K562 (cell line): ENCODE data around the gene ADAM15. TPM values are rescaled to one million over a fixed set of nuclear protein-coding genes. Genes with fewer than 3 reads are reported as not detected.

ENCODE experiments used
- CEBPG ChIP-seq, 3 experiments: fragments of 200-800 bp in 1 of 3; sonication (Bioruptor generic) in 1 of 3; sonication (generic) in 1 of 3; formaldehyde crosslinking in 1 of 3; IDR thresholded peaks in 2 of 3; conservative IDR thresholded peaks in 1 of 3; 2 replicates each; pipeline versions ENCODE4 v1.6.1 to v1.8.0; 2016 to 2022; ENCODE audit warnings: missing compliant biosample characterization in 2 of 3, missing genetic modification characterization in 2 of 3, mild to moderate bottlenecking in 1 of 3, missing genetic modification reagents in 1 of 3
- HDAC6 ChIP-seq: IDR thresholded peaks from 2 replicates; pipeline ENCODE4 v1.6.1; 2012; ENCODE audit warnings: low read depth, mild to moderate bottlenecking, control low read depth, inconsistent platforms, low read length, moderate library complexity
- HES1 ChIP-seq: fragments of 450-650 bp; IDR thresholded peaks from 2 replicates; pipeline ENCODE4 v1.6.1; 2016; ENCODE audit warnings: low read depth, mild to moderate bottlenecking, moderate library complexity
- HEY1 ChIP-seq: fragments of 250-450 bp; sonication (Bioruptor Pico); IDR thresholded peaks from 2 replicates; pipeline ENCODE4 v1.5.0; 2020; ENCODE audit warnings: mild to moderate bottlenecking, moderate library complexity, borderline replicate concordance
- HMG20A ChIP-seq: fragments of 450-650 bp; formaldehyde crosslinking; conservative IDR thresholded peaks from 2 replicates; pipeline ENCODE4 v1.4.0; 2020; ENCODE audit warnings: mild to moderate bottlenecking, mixed read lengths
- HMGXB4 ChIP-seq: sonication (generic); formaldehyde crosslinking; IDR thresholded peaks from 2 replicates; pipeline ENCODE4 v1.8.1; 2023; ENCODE audit warnings: mild to moderate bottlenecking, missing genetic modification reagents
- YY1 ChIP-seq, 3 experiments: IDR thresholded peaks; 2 replicates each; pipeline ENCODE4 v1.6.1; 2011; ENCODE audit warnings: low read length in 2 of 3, mild to moderate bottlenecking in 2 of 3, moderate library complexity in 2 of 3, borderline replicate concordance in 1 of 3, control low read depth in 1 of 3, low read depth in 1 of 3; ENCODE audit not compliant: insufficient read depth in 3 of 3, insufficient replicate concordance in 2 of 3, control insufficient read depth in 1 of 3, insufficient read length in 1 of 3; ENCODE audit errors: extremely low read depth in 1 of 3
- ZFP1 ChIP-seq: fragments of 450-650 bp; formaldehyde crosslinking; IDR thresholded peaks from 2 replicates; pipeline ENCODE4 v1.4.0; 2020; ENCODE audit warnings: mild to moderate bottlenecking, mixed read lengths
- ZNF408 ChIP-seq: fragments of 250-450 bp; sonication (Bioruptor Pico); IDR thresholded peaks from 2 replicates; pipeline ENCODE4 v1.4.0; 2020; ENCODE audit warnings: low read depth, mild to moderate bottlenecking, moderate library complexity
- ZNF79 ChIP-seq: fragments of 250-450 bp; sonication (Bioruptor Pico); IDR thresholded peaks from 2 replicates; pipeline ENCODE4 v1.4.0; 2020; ENCODE audit warnings: low read depth, mild to moderate bottlenecking, moderate library complexity
- polyA plus RNA-seq, 8 experiments: library from polyadenylated mRNA; depleted of rRNA in 4 of 8; stranded (reverse) in 5 of 8; unstranded in 3 of 8; fragments of >200 nt; fragmentation: Nextera tagmentation in 2 of 8; fragmentation: Illumina TruSeq in 1 of 8; extraction: Ambion mirVana in 2 of 8; extraction: Trizol in 1 of 8; gene quantifications; 2 replicates each; pipeline versions ENCODE4 v1.2.1 to v1.2.3, GENCODE V29; 2011 to 2014; ENCODE audit warnings: inconsistent platforms in 1 of 8, missing spikeins in 1 of 8
- total RNA-seq, 7 experiments: library from RNA; depleted of rRNA in 6 of 7; stranded (reverse); fragments of >200 nt in 6 of 7; fragmentation: Illumina TruSeq in 2 of 7; extraction: Trizol in 2 of 7; gene quantifications; 2 replicates each; pipeline versions ENCODE4 v1.2.1 to v1.2.3, GENCODE V29; 2011 to 2021; ENCODE audit warnings: low replicate concordance in 1 of 7
- TF ChIP-seq, protein P1 (sequence below): fragments of 200-800 bp; sonication (Bioruptor generic); IDR thresholded peaks from 2 replicates; pipeline ENCODE4 v1.6.1; 2016; ENCODE audit warnings: missing genetic modification characterization, missing compliant biosample characterization
- TF ChIP-seq, protein P2 (sequence below), 2 experiments: fragments of 450-650 bp; conservative IDR thresholded peaks; 2 replicates each; pipeline ENCODE4 v1.6.1; 2017; ENCODE audit warnings: mild to moderate bottlenecking in 2 of 2, moderate library complexity in 2 of 2
- TF ChIP-seq, protein P3 (sequence below): conservative IDR thresholded peaks from 2 replicates; pipeline ENCODE4 v1.6.1; 2011; ENCODE audit warnings: low read depth, mild to moderate bottlenecking, low read length; ENCODE audit not compliant: control insufficient read depth

The ADAM15 gene
- total and polyA plus RNA-seq, 9 of the 15 experiments (the other 6 are each of a cell fraction or from before 2014, with no cell fraction given), result 0.69 to 72.3 (median 32.8) TPM

- no peak for TF ChIP-seq ZFP1 (CRISPR knock-in tag)
- TF ChIP-seq, protein P1, sequence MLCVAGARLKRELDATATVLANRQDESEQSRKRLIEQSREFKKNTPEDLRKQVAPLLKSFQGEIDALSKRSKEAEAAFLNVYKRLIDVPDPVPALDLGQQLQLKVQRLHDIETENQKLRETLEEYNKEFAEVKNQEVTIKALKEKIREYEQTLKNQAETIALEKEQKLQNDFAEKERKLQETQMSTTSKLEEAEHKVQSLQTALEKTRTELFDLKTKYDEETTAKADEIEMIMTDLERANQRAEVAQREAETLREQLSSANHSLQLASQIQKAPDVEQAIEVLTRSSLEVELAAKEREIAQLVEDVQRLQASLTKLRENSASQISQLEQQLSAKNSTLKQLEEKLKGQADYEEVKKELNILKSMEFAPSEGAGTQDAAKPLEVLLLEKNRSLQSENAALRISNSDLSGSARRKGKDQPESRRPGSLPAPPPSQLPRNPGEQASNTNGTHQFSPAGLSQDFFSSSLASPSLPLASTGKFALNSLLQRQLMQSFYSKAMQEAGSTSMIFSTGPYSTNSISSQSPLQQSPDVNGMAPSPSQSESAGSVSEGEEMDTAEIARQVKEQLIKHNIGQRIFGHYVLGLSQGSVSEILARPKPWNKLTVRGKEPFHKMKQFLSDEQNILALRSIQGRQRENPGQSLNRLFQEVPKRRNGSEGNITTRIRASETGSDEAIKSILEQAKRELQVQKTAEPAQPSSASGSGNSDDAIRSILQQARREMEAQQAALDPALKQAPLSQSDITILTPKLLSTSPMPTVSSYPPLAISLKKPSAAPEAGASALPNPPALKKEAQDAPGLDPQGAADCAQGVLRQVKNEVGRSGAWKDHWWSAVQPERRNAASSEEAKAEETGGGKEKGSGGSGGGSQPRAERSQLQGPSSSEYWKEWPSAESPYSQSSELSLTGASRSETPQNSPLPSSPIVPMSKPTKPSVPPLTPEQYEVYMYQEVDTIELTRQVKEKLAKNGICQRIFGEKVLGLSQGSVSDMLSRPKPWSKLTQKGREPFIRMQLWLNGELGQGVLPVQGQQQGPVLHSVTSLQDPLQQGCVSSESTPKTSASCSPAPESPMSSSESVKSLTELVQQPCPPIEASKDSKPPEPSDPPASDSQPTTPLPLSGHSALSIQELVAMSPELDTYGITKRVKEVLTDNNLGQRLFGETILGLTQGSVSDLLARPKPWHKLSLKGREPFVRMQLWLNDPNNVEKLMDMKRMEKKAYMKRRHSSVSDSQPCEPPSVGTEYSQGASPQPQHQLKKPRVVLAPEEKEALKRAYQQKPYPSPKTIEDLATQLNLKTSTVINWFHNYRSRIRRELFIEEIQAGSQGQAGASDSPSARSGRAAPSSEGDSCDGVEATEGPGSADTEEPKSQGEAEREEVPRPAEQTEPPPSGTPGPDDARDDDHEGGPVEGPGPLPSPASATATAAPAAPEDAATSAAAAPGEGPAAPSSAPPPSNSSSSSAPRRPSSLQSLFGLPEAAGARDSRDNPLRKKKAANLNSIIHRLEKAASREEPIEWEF (CRISPR knock-in tag), result no peak
- no peak for TF ChIP-seq ZNF79 (CRISPR knock-in tag)
- no peak for TF ChIP-seq HEY1
- TF ChIP-seq, protein P2, sequence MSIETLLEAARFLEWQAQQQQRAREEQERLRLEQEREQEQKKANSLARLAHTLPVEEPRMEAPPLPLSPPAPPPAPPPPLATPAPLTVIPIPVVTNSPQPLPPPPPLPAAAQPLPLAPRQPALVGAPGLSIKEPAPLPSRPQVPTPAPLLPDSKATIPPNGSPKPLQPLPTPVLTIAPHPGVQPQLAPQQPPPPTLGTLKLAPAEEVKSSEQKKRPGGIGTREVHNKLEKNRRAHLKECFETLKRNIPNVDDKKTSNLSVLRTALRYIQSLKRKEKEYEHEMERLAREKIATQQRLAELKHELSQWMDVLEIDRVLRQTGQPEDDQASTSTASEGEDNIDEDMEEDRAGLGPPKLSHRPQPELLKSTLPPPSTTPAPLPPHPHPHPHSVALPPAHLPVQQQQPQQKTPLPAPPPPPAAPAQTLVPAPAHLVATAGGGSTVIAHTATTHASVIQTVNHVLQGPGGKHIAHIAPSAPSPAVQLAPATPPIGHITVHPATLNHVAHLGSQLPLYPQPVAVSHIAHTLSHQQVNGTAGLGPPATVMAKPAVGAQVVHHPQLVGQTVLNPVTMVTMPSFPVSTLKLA (conservative IDR thresholded peaks at IDR 0.05), result 0 out of 4 replicates have a peak, but pooled peaks of 1 of the 2 experiments have one; percentile 23
- no peak for TF ChIP-seq HMG20A (CRISPR knock-in tag)
- no peak for TF ChIP-seq HDAC6
- no peak for TF ChIP-seq HES1
- TF ChIP-seq, protein P3, sequence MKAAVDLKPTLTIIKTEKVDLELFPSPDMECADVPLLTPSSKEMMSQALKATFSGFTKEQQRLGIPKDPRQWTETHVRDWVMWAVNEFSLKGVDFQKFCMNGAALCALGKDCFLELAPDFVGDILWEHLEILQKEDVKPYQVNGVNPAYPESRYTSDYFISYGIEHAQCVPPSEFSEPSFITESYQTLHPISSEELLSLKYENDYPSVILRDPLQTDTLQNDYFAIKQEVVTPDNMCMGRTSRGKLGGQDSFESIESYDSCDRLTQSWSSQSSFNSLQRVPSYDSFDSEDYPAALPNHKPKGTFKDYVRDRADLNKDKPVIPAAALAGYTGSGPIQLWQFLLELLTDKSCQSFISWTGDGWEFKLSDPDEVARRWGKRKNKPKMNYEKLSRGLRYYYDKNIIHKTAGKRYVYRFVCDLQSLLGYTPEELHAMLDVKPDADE, result 0 out of 2 replicates have a peak, but pooled peaks have one; percentile 27
- no peak for TF ChIP-seq ZNF408
- no peak for TF ChIP-seq HMGXB4 (CRISPR knock-in tag)
- TF ChIP-seq CEBPG (CRISPR knock-in tag; IDR thresholded peaks at IDR 0.05), result no peak
- TF ChIP-seq CEBPG (tag; conservative IDR thresholded peaks at IDR 0.05 in 1 of 2, IDR thresholded peaks at IDR 0.05 in 1 of 2), result no peak
- TF ChIP-seq YY1 (IDR thresholded peaks at IDR 0.05; ENCODE audit: borderline replicate concordance in 1 of 3, control insufficient read depth in 1 of 3, extremely low read depth in 1 of 3, insufficient read depth in 3 of 3, insufficient read length in 1 of 3, insufficient replicate concordance in 2 of 3, low read depth in 1 of 3, low read length in 2 of 3), result peak in 1 of 3 experiments; percentile 36
Measured at GRCh38 chr1:155086128-155086741, 35.1 kb downstream of the ADAM15 start (continued).
